Epithelial cell of proximal tubule (primary cell): ENCODE measurements around the gene ARHGEF11. TPM values are rescaled to one million over a fixed set of nuclear protein-coding genes. Genes with fewer than 3 reads are reported as not detected.

Experiments used
- DNase-seq: peaks from one replicate; pipeline ENCODE4 v3.0.0-alpha.2; 2011; ENCODE audit warnings: low read depth
- H3K4me3 ChIP-seq: 2 replicates; pipeline ENCODE4 v1.5.1; 2011; ENCODE audit warnings: low read depth, mild to moderate bottlenecking, low read length
- total RNA-seq: library from RNA; depleted of rRNA; stranded (reverse); fragments of >200 nt; gene quantifications from 2 replicates; pipeline ENCODE4 v1.2.3, GENCODE V29; 2015
- TF ChIP-seq, protein P1 (sequence below): conservative IDR thresholded peaks from 2 replicates; pipeline ENCODE4 v1.5.1; 2012; ENCODE audit warnings: low read depth, mild to moderate bottlenecking, low read length

Gene ARHGEF11
- total RNA-seq, 1 donor from 2014 or later, result 19.3 TPM

DNA sequence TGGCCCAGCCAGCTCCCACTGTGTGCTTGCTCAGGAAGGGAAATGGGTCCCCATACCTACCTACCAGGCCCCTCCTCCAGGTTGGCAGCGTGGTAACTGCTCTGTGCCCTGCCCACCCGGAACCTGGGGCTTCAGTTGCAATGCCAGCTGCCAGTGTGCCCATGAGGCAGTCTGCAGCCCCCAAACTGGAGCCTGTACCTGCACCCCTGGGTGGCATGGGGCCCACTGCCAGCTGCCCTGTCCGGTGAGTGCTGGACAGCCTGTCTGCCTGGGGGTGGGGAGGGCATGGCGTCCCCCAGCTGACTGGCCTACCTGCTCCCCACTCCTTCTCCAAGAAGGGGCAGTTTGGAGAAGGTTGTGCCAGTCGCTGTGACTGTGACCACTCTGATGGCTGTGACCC, 135.9 kb downstream of the ARHGEF11 start:
- no peak overlapping the region for H3K4me3 ChIP-seq
- no peak for DNase-seq
- TF ChIP-seq, protein P1, sequence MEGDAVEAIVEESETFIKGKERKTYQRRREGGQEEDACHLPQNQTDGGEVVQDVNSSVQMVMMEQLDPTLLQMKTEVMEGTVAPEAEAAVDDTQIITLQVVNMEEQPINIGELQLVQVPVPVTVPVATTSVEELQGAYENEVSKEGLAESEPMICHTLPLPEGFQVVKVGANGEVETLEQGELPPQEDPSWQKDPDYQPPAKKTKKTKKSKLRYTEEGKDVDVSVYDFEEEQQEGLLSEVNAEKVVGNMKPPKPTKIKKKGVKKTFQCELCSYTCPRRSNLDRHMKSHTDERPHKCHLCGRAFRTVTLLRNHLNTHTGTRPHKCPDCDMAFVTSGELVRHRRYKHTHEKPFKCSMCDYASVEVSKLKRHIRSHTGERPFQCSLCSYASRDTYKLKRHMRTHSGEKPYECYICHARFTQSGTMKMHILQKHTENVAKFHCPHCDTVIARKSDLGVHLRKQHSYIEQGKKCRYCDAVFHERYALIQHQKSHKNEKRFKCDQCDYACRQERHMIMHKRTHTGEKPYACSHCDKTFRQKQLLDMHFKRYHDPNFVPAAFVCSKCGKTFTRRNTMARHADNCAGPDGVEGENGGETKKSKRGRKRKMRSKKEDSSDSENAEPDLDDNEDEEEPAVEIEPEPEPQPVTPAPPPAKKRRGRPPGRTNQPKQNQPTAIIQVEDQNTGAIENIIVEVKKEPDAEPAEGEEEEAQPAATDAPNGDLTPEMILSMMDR, result no peak

DNA sequence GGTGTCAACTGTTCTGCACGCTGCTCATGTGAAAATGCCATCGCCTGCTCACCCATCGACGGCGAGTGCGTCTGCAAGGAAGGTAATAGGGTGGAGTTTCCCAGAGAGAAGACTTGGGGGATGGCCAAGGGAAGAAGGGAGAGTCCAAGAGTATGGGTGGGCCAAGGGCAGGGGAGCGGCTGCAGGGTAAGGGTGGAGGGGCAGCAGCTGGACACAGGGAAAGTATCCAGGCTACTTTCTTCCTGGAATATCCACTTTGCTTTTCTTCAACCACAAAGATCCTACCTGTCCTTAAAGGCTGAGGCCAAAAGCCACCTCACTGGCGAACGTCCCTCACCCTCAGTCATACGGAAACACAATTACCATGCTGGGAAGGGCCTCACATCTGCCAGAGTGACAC, 136.6 kb downstream of the ARHGEF11 start:
- TF ChIP-seq, protein P1, result no peak
- no peak overlapping the region for H3K4me3 ChIP-seq
- DNase-seq, result no peak

DNA sequence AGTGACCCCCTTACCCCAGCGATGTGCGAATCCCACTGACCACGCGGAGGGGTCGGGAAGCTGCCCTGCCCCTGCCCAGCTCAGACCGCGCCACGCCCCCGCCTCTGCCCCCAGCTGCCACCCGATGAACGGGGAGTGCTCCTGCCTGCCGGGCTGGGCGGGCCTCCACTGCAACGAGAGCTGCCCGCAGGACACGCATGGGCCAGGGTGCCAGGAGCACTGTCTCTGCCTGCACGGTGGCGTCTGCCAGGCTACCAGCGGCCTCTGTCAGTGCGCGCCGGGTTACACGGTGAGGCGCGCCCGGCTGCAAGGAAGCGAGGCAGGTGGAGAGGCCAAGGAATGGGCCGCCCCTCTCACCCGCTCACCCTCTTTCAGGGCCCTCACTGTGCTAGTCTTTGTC, 137.0 kb downstream of the ARHGEF11 start:
- TF ChIP-seq, protein P1, result no peak
- DNase-seq, result no peak
- H3K4me3 ChIP-seq, result peak overlapping the region; percentile 52

DNA sequence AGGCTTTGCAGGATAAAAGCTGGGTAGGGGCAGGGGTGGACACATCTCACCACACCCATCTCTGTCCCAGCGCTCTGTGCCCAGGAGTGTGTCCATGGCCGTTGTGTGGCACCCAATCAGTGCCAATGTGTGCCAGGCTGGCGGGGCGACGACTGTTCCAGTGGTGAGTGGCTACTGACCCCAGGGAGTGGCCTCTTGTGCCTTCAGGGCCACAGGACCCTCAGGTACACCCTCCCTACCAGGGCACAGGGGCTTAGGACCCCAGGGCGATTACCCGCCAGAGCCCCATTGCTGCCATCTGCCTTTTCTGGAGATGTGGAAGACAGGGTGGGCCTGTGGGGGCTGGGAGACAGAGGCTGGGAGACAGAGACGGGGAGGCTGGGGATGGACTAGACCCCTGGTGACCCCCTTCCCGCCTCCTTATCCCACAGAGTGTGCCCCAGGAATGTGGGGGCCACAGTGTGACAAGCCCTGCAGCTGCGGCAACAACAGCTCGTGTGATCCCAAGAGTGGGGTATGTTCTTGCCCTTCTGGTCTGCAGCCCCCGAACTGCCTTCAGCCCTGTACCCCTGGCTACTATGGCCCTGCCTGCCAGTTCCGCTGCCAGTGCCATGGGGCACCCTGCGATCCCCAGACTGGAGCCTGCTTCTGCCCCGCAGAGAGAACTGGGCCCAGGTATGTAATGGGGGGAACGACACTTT, 139.2 kb downstream of the ARHGEF11 start:
- no peak for DNase-seq
- H3K4me3 ChIP-seq, result no peak overlapping the region
- TF ChIP-seq, protein P1, result no peak

DNA sequence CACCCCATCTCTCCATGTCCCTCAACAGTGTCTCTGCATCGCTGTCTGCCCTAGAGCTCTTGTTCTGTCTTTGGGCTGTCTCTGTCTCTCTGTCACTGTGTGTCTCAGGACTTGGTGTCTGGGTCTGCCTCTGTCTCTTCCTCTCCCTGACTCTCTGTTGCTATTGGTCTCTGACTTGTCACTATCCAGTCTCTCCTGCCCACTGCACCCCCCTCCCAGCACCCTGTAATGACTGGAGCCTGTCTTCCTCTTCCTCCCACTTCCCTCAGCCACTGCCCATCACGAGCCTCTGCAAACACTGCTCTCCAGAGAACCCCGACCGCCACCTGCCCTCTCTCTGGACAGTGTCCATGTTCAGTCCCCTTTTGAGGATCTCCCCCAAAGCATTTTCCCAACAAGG, 139.9 kb downstream of the ARHGEF11 start:
- no peak overlapping the region for H3K4me3 ChIP-seq
- TF ChIP-seq, protein P1, result no peak
- DNase-seq, result no peak

DNA sequence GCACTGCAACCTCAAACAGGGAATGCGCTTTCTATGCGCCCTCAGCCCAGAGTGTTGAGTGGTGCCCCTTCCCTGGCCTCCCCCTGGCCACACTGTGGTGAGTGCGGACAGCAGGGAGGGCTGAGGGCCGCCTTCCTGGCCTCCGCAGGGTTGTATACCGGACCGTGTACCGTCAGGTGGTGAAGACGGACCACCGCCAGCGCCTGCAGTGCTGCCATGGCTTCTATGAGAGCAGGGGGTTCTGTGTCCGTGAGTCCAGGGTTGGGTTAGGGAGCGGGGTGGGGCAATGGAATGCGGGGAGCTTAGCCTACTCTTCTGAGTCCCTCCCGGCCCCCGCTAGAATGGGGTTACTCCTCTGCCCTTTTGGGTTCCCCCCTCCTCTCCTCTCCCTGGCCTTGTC, 140.4 kb downstream of the ARHGEF11 start:
- H3K4me3 ChIP-seq, result no peak overlapping the region
- DNase-seq, result no peak
- TF ChIP-seq, protein P1, result no peak
